SK-MEL-5 (cell line): Measurements from ENCODE around the gene TRUB2. TPM values are rescaled to one million over a fixed set of nuclear protein-coding genes. Genes with fewer than 3 reads are reported as not detected.

Experiments used
- DNase-seq: peaks from one replicate; pipeline ENCODE4 v3.0.0-alpha.2; 2016; ENCODE audit warnings: low read depth, low spot score
- in situ Hi-C: cut with HindIII; loops from 2 replicates; pipeline ENCODE4 v1.10.0; 2016; ENCODE audit warnings: low sequenced_read_pairs, high pct_unique_total_duplicates, low pct_unique_long_range_greater_than_20kb
- total RNA-seq: library from RNA; depleted of rRNA; stranded (reverse); fragments of >200 nt; shearing (Covaris generic); gene quantifications from 2 replicates; pipeline ENCODE4 v1.2.3, GENCODE V29; 2014

The TRUB2 gene
- total RNA-seq, 1 experiment from 2014 or later, result 51.6 TPM

DNA sequence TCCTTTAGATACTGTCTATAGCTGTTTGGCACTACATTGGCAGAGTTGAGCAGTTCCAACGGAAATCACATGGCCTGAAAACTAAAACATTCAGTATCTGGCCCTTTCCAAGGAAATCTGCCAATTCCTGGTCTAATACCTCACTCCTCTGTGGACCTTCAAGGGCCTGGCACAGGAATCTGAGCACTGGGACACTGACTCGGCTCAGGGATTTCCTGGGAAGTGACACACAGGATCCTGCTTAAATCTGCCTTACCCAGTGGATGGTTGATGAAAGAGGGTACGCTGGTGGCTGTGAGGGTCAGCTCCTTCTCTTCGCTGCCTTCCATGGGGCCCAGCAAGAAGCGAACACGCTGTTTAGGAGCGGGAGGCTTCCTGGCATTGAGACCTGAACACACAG lies 904 bp downstream of the TRUB2 start:
- in situ Hi-C loops, result no loop called here
- DNase-seq, result no peak

DNA sequence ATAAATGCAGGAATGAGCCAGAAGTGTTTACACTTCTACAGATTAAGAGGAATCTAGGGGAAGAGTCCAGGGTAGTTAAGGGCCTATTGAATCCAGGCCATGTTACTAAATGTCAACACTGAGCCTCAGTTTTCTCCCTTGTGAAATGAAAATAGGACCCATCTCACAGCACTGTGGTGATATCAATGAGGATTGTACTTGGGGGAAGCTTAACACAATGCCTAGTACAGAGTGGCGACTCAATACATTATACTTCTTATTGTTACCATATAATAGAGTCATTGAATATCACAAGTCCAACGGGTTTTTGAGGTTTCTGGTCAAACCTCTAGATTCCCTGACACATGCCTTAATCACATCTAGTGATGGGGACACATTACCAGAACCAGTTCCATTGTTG lies 4.6 kb downstream of the TRUB2 start:
- DNase-seq, result peak; percentile 37

GRCh38 chr9:128316421-128316820 lies 5.8 kb downstream of the TRUB2 start:
- peak; percentile 20 for DNase-seq
- in situ Hi-C loops, result no loop called here

More for the DNA sequence above, 4.6 kb downstream of the TRUB2 start:
- in situ Hi-C loops, result no loop called here

DNA sequence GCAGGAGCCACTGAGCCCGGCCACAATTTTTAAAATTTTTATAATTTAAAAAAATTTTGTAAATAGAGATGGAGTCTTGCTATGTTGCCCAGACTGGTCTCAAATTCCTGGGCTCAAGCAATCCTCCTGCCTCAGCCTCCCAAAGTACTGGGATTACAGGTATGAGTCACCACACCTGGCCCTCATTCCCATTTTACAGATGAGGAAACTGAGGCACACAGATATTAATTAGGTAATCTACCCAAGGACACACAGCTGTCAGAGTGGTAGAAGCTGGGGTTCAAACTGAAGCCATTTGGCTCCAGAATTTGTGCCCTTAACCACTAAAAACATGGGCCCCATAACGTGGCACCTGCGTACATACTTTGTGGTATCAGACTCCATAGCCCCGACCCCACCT lies 7.5 kb downstream of the TRUB2 start:
- DNase-seq, result no peak
- in situ Hi-C loops, result no loop called here

DNA sequence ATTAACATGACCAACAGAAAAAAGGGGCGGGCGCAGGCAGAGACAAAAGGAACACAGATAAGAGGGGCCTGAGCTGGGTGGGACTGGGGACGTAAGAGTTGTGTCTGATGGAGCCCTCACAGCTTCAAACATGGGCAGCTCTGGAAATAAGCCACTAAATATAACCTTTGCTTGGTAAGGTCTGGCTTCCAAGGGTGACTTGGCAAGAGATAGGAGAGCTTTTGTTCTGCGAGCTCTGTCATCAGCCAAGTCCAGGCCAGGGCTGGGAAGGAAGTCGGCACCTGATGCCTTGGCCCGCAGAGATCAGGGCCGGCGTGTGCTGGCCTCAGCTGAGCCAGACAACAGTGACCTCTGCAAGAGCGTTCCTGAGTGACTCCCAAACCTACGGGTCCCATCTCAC lies 11.8 kb downstream of the TRUB2 start:
- in situ Hi-C loops, result no loop called here
- peak; percentile 37 for DNase-seq

DNA sequence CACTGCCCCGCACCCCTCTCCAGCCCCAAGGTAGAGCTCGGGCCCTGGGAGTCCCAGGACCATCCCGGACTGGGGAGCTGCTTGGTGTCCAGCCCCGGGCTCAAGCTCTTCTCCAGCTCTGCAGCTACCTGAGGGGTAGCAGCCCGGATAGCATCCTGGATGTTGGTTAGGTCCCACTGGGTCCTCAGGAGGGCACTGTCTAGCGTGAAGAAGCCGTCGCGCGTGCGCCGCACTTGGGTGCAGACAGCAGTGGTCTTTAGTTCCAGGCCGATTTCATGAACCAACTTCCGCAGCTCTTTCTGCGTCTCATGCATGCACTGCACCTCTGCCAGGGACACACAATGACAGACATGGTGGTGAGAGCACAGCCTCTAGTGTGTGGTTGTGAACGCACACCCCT lies 12.7 kb downstream of the TRUB2 start:
- in situ Hi-C loops, result no loop called here

GRCh38 chr9:128304971-128305288 lies 17.3 kb downstream of the TRUB2 start:
- DNase-seq, result no peak
- in situ Hi-C loops, result no loop called here

More for the DNA sequence above, 12.7 kb downstream of the TRUB2 start:
- no peak for DNase-seq

DNA sequence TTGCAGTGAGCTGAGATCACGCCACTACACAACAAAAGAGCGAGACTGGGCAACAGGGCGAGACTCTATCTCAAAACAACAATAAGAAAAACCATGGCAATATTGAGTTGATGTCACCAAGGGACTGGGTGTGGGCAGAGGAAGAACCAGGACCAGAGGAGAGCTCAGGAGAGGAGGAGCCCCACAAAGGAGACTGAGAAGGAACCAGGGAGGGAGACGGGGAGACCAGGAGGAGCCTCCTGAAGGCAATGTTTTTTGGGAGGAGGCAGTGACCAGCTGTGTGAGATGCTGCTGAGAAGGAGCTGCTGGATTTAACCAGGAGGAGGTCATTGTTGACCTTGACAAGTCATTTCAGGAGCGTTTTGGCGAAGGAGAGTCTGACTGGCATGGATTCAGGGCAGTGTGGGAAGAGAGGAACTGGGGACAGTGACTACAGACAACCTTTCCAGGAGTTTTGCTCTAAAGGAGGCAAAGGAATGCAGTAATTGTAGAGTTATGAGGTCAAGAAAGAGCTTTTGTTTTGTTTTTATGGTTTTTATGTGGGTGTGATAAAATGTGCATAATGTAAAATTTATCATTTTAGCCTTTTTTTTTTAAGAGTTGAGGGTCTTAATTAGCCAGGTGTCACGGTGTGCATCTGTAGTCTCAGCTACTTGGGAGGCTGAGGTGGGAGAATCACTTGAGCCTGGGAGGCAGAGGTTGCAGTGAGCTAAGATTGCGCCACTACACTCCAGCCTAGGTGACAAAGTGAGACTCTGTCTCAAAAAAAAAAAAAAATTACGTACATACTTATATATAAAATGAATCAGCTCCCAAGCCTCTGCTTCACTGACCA lies 17.9 kb downstream of the TRUB2 start:
- in situ Hi-C loops, result no loop called here
- DNase-seq, result no peak

DNA sequence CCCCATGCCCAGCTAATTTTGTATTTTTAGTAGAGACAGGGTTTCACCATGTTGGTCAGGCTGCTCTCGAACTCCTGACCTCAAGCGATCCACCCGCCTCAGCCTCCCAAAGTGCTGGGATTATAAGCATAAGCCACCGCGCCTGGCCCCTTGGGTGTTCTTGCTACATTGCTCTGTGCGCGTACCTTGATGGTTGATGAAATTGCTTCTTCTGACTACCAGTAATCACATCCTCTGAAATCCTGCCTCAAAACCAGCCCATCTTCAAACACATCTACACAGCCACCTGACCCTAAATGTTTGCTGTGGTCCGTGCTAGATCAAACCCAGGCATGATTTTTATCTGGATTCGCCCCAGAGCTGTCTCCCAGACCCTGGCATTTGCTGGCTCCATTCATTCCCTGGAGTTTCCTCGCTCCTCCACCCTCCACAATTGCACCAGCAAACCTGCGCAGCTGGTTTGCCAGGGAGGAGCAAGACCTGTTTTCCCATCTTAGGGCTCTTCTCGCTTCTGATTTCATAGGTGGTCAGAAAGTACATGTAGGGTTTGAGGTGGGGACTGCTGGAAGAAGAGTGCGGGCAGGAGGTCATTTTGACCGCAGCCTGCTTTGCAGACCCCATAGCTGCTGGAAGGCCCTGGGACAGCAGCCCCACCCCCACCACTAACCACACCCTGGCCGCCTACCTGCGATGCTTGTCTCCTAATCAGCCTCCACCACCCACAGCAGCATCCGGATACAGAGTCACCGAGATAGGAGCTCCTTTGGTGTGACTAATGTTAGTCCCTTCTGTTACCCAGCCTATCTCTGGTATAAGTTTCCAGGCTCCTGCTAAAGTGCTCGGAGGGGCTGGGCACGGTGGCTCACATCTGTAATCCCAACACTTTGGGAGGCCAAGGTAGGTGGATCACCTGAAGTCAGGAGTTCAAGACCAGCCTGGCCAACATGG lies 23.4 kb downstream of the TRUB2 start:
- DNase-seq, result no peak
- in situ Hi-C loops, result no loop called here

DNA sequence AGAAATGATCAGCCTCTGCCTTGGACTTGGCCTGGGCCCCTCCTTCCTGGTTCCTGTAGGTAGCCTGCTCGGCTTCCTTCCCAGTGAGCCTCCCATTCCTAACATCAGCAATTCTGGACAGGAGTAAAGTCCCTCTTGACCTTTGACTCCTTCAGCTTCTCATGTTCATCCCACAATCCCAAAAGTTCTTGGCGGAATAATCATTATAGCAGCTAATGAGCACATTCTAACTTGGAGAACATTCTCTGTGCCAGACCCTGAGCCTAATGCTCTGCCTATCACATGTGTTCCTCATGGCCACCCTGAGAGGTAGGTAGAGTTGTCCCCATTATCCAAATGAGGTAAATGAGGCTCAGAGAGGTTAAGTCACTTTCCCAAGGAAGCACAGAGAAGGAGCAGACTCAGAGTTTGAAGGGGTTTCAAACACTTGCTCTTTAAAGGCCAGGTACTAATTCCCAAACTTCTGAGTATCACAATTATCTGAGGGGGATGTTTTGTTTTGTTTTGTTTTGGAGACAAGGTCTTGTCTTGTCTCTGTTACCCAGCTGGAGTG lies 24.9 kb downstream of the TRUB2 start:
- in situ Hi-C loops, result no loop called here
- DNase-seq, result no peak

- in situ Hi-C loops, result no loop called here
- no peak for DNase-seq
These were observed 25.7 kb downstream of the TRUB2 start for GRCh38 chr9:128296340-128297220.

- DNase-seq, result no peak
- in situ Hi-C loops, result no loop called here
These were observed 28.1 kb downstream of the TRUB2 start for GRCh38 chr9:128294142-128294541.

DNA sequence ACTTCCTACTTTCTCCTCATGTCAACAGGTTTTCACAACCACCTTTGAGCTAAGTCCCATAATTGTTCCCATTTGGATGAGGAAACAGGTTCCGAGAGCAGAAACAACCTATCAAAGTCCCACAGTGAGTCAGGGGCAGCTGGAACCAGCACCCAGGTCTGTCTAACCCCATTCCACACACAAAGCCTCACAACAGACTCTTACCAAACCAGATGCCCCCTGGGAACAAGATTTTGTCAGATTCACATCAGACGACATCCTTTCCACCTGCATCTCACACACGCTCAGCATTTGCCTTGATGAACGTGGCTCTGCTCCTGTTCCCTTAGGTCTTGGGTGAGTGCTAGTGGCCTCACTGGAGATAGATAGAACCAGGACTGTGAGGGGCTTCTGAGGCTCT lies 29.2 kb downstream of the TRUB2 start:
- DNase-seq, result no peak
- in situ Hi-C loops, result no loop called here

DNA sequence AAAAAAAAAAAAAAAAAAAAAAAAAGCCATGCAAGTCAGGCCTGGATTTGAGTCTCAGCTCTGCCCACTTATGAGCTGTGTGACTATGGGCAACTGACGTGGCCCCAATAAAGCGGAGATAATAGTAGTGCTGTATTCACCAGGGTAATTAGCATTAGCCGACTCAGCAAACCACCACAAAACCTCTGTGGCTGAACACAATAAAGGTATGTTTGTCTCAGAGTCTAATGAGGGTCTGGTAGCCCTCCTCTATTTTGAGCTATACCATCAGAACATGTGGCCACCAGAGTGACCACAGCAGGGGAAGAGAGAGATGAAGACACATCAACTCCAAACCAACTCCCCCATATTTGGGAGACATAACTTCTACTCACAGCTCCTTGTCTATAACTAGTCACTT lies 30.2 kb downstream of the TRUB2 start:
- DNase-seq, result no peak
- in situ Hi-C loops, result no loop called here

GRCh38 chr9:128288273-128289004 lies 33.8 kb downstream of the TRUB2 start:
- in situ Hi-C loops, result no loop called here
- no peak for DNase-seq

GRCh38 chr9:128286440-128286839 lies 35.8 kb downstream of the TRUB2 start:
- in situ Hi-C loops, result no loop called here
- no peak for DNase-seq
